Thoracic aorta (tissue), 2 donors: ENCODE data around the gene RXRB. TPM values are rescaled to one million over a fixed set of nuclear protein-coding genes. Genes with fewer than 3 reads are reported as not detected.

ENCODE experiments used
- ATAC-seq: fragments of 150-250 bp; one replicate; pipeline ENCODE4 v1.8.0; 2017; ENCODE audit warnings: low read depth; ENCODE audit not compliant: insufficient number of reproducible peaks, low FRiP score
- DNase-seq: peaks from one replicate; pipeline ENCODE4 v3.0.0-alpha.2; 2020; ENCODE audit warnings: low spot score
- H3K27ac ChIP-seq, 2 donors: fragments of 200-600 bp; sonication (generic); 1 replicate in 1 of 2; 2 replicates in 1 of 2; pipeline ENCODE4 v1.5.1; 2016; ENCODE audit warnings: mild to moderate bottlenecking in 2 of 2, moderate library complexity in 2 of 2
- H3K27me3 ChIP-seq: fragments of 200-600 bp; sonication (generic); replicated peaks from 2 replicates; pipeline ENCODE4 v1.6.0; 2016; ENCODE audit warnings: mild to moderate bottlenecking; ENCODE audit not compliant: insufficient read depth
- H3K36me3 ChIP-seq: fragments of 200-600 bp; sonication (generic); one replicate; pipeline ENCODE4 v1.5.1; 2016
- H3K4me1 ChIP-seq, 2 donors: fragments of 200-600 bp; sonication (generic); 1 replicate in 1 of 2; 2 replicates in 1 of 2; pipeline versions ENCODE4 v1.5.1 to v1.6.0; 2016; ENCODE audit warnings: low read depth in 2 of 2, mild to moderate bottlenecking in 1 of 2; ENCODE audit not compliant: control insufficient read depth in 1 of 2
- H3K4me3 ChIP-seq: fragments of 200-600 bp; sonication (generic); 2 replicates; pipeline ENCODE4 v1.5.1; 2016; ENCODE audit warnings: mild to moderate bottlenecking
- H3K9me3 ChIP-seq: fragments of 200-600 bp; sonication (generic); 2 replicates; pipeline ENCODE4 v1.5.1; 2016
- CTCF ChIP-seq: fragments of 200-600 bp; sonication (generic); IDR thresholded peaks from one replicate; pipeline ENCODE4 v1.5.1; 2019; ENCODE audit warnings: antibody characterized with exemption
- total RNA-seq, 2 donors: library from RNA; depleted of rRNA; stranded (reverse); fragments of >200 nt; gene quantifications; one replicate each; pipeline versions ENCODE4 v1.1.0 to v1.2.3, GENCODE V29; 2016

Gene RXRB
- total RNA-seq, 2 donors from 2014 or later: 38.7 to 47.2 TPM

GRCh38 chr6:33185654-33186187 is 14.7 kb downstream of the RXRB start:
- H3K27me3 ChIP-seq: no peaks in the 10 kb centered on the region
- H3K9me3 ChIP-seq: no peaks in the 10 kb centered on the region

GRCh38 chr6:33185190-33185589 is 15.3 kb downstream of the RXRB start:
- no peaks in the 10 kb centered on the region for H3K9me3 ChIP-seq
- H3K4me1 ChIP-seq: no peaks in the 10 kb centered on the region
- no peaks in the 10 kb centered on the region for H3K27me3 ChIP-seq
- H3K36me3 ChIP-seq: no peaks in the 10 kb centered on the region
- no peak overlapping the region for H3K4me3 ChIP-seq
- H3K27ac ChIP-seq: no peak overlapping the region
- DNase-seq: no peak
- no peak for ATAC-seq
- TF ChIP-seq CTCF: no peak

More at GRCh38 chr6:33185654-33186187, 14.7 kb downstream of the RXRB start:
- ATAC-seq: no peak
- Histone ChIP-seq H3K27ac (no peak overlapping the region), H3K36me3 (no peaks in the 10 kb centered on the region), H3K4me1 (no peaks in the 10 kb centered on the region), H3K4me3 (no peak overlapping the region)
- DNase-seq: no peak
- TF ChIP-seq CTCF: no peak

GRCh38 chr6:33183071-33183683 is 17.3 kb downstream of the RXRB start:
- TF ChIP-seq CTCF: no peak
- no peaks in the 10 kb centered on the region for H3K9me3 ChIP-seq
- no peaks in the 10 kb centered on the region for H3K27me3 ChIP-seq
- no peak overlapping the region for H3K27ac ChIP-seq
- no peaks in the 10 kb centered on the region for H3K36me3 ChIP-seq
- ATAC-seq (no peak), DNase-seq (no peak)
- no peak overlapping the region for H3K4me3 ChIP-seq
- H3K4me1 ChIP-seq: no peaks in the 10 kb centered on the region

- Histone ChIP-seq H3K36me3 (no peaks in the 10 kb centered on the region), H3K27ac (no peak overlapping the region), H3K27me3 (no peaks in the 10 kb centered on the region), H3K4me1 (no peaks in the 10 kb centered on the region), H3K4me3 (no peak overlapping the region), H3K9me3 (no peaks in the 10 kb centered on the region)
- ATAC-seq (no peak), DNase-seq (no peak)
- no peak for TF ChIP-seq CTCF
Observed at GRCh38 chr6:33181141-33181540, 19.3 kb downstream of the RXRB start.

- DNase-seq (no peak), ATAC-seq (no peak)
- no peaks in the 10 kb centered on the region for H3K9me3 ChIP-seq
- H3K4me1 ChIP-seq: no peaks in the 10 kb centered on the region
- H3K27ac ChIP-seq: no peak overlapping the region
- H3K27me3 ChIP-seq: no peaks in the 10 kb centered on the region
- H3K36me3 ChIP-seq: no peaks in the 10 kb centered on the region
- TF ChIP-seq CTCF: no peak
- no peak overlapping the region for H3K4me3 ChIP-seq
Observed at GRCh38 chr6:33178755-33179475, 21.6 kb downstream of the RXRB start.
